ENCODE results near the gene DACH1.

DNA sequence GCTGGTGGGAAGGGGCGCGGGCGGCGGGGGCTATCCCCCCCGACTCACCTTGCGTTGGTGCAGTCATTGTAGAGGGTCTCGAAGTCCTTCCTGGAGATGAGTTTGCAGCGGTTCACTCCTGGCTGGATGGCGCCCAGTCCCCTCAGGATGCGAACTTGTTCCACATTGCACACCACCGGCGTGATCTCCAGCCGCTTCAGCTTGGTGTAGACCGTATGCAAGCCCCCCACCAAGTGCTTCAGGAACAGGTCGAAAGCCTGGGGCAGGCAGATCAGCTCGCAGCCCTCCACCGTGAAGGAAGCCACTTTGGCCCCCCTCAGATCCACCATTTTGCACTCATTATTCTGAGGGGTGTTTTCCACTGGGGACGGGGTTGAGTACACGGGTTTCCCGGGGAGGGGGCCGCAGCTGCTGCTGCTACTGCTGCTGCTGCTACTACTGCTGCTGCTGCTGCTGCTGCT, 1.1 kb downstream of the DACH1 start:
- TF ChIP-seq, protein P1, sequence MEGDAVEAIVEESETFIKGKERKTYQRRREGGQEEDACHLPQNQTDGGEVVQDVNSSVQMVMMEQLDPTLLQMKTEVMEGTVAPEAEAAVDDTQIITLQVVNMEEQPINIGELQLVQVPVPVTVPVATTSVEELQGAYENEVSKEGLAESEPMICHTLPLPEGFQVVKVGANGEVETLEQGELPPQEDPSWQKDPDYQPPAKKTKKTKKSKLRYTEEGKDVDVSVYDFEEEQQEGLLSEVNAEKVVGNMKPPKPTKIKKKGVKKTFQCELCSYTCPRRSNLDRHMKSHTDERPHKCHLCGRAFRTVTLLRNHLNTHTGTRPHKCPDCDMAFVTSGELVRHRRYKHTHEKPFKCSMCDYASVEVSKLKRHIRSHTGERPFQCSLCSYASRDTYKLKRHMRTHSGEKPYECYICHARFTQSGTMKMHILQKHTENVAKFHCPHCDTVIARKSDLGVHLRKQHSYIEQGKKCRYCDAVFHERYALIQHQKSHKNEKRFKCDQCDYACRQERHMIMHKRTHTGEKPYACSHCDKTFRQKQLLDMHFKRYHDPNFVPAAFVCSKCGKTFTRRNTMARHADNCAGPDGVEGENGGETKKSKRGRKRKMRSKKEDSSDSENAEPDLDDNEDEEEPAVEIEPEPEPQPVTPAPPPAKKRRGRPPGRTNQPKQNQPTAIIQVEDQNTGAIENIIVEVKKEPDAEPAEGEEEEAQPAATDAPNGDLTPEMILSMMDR (IDR thresholded peaks at IDR 0.05 in 4 of 5, conservative IDR thresholded peaks at IDR 0.05 in 1 of 5) = no peak
- no peak for TF ChIP-seq POLR2A (IDR thresholded peaks at IDR 0.05)
